HepG2 (cell line): ENCODE measurements around the gene BCAS2. TPM values are rescaled to one million over a fixed set of nuclear protein-coding genes. Genes with fewer than 3 reads are reported as not detected.
A peak's percentile ranks its signal among the peaks of the same experiment; 100 is the strongest.

Experiments
- BCLAF1 ChIP-seq: fragments of 450-650 bp; IDR thresholded peaks from 2 replicates; pipeline ENCODE4 v1.6.1; 2017; ENCODE audit warnings: mild to moderate bottlenecking
- ETV6 ChIP-seq: sonication (generic); formaldehyde crosslinking; conservative IDR thresholded peaks from 2 replicates; pipeline ENCODE4 v1.4.0; 2020; ENCODE audit warnings: missing genetic modification reagents
- GPN1 ChIP-seq: sonication (generic); formaldehyde crosslinking; IDR thresholded peaks from 2 replicates; pipeline ENCODE4 v1.5.1; 2020; ENCODE audit warnings: missing genetic modification reagents, borderline replicate concordance
- HNF4A ChIP-seq: sonication (generic); formaldehyde crosslinking; IDR thresholded peaks from 2 replicates; pipeline ENCODE4 v1.4.0; 2020; ENCODE audit warnings: missing genetic modification reagents
- HOXA3 ChIP-seq: sonication (generic); formaldehyde crosslinking; IDR thresholded peaks from 2 replicates; pipeline ENCODE4 v1.5.0; 2020; ENCODE audit warnings: missing genetic modification reagents
- KAT8 ChIP-seq: IDR thresholded peaks from 2 replicates; pipeline ENCODE4 v1.6.1; 2016; ENCODE audit warnings: missing genetic modification reagents, missing compliant biosample characterization
- KDM5B ChIP-seq: sonication (generic); formaldehyde crosslinking; IDR thresholded peaks from 2 replicates; pipeline ENCODE4 v1.4.0; 2020; ENCODE audit warnings: missing genetic modification reagents, mild to moderate bottlenecking, borderline replicate concordance
- MYPOP ChIP-seq: sonication (generic); formaldehyde crosslinking; IDR thresholded peaks from 2 replicates; pipeline ENCODE4 v1.8.1; 2023; ENCODE audit warnings: mild to moderate bottlenecking, moderate library complexity, missing genetic modification reagents
- ZFAT ChIP-seq: sonication (generic); formaldehyde crosslinking; conservative IDR thresholded peaks from 2 replicates; pipeline ENCODE4 v1.8.1; 2023; ENCODE audit warnings: missing genetic modification reagents, inconsistent platforms
- ZNF274 ChIP-seq: sonication (generic); formaldehyde crosslinking; IDR thresholded peaks from 2 replicates; pipeline ENCODE4 v1.5.1; 2020; ENCODE audit warnings: mild to moderate bottlenecking, missing genetic modification reagents
- ZNF33A ChIP-seq: sonication (generic); formaldehyde crosslinking; IDR thresholded peaks from 2 replicates; pipeline ENCODE4 v1.5.1; 2020; ENCODE audit warnings: missing genetic modification reagents, mild to moderate bottlenecking, moderate library complexity, borderline replicate concordance
- ZNF512B ChIP-seq: sonication (generic); formaldehyde crosslinking; IDR thresholded peaks from 2 replicates; pipeline ENCODE4 v1.5.1; 2020; ENCODE audit warnings: missing genetic modification reagents, mild to moderate bottlenecking, borderline replicate concordance
- ZNF549 ChIP-seq: sonication (generic); formaldehyde crosslinking; IDR thresholded peaks from 2 replicates; pipeline ENCODE4 v1.5.0; 2020; ENCODE audit warnings: missing genetic modification reagents
- ZSCAN25 ChIP-seq: sonication (generic); formaldehyde crosslinking; IDR thresholded peaks from 2 replicates; pipeline ENCODE4 v1.8.0; 2022; ENCODE audit warnings: mild to moderate bottlenecking, missing genetic modification reagents
- polyA plus RNA-seq, 8 experiments: library from polyadenylated mRNA; depleted of rRNA in 3 of 8; stranded (reverse) in 7 of 8; unstranded in 1 of 8; fragments of >200 nt; fragmentation: Illumina TruSeq in 4 of 8; extraction: Trizol in 4 of 8; gene quantifications; 2 replicates each; pipeline versions ENCODE4 v1.2.1 to v1.2.3, GENCODE V29; 2011 to 2016; ENCODE audit warnings: low read depth in 4 of 8, missing spikeins in 1 of 8, mixed read lengths in 1 of 8; ENCODE audit not compliant: insufficient read depth in 1 of 8
- total RNA-seq, 5 experiments: library from RNA; depleted of rRNA; stranded (reverse); fragments of >200 nt; fragmentation: Illumina TruSeq; extraction: Trizol; gene quantifications; 2 replicates each; pipeline ENCODE4 v1.2.3, GENCODE V29; 2016; ENCODE audit warnings: low read depth in 1 of 5
- TF ChIP-seq, protein P1 (sequence below): sonication (generic); formaldehyde crosslinking; IDR thresholded peaks from 2 replicates; pipeline ENCODE4 v1.5.0; 2020; ENCODE audit warnings: missing genetic modification reagents, mild to moderate bottlenecking, borderline replicate concordance
- TF ChIP-seq, protein P2 (sequence below): sonication (generic); formaldehyde crosslinking; IDR thresholded peaks from 2 replicates; pipeline ENCODE4 v1.4.0; 2020; ENCODE audit warnings: mild to moderate bottlenecking, missing genetic modification reagents

BCAS2 gene
- total and polyA plus RNA-seq, 2 of the 13 experiments (the other 11 are each of a cell fraction or from before 2014, with no cell fraction given), result 18.0 to 47.4 TPM

DNA sequence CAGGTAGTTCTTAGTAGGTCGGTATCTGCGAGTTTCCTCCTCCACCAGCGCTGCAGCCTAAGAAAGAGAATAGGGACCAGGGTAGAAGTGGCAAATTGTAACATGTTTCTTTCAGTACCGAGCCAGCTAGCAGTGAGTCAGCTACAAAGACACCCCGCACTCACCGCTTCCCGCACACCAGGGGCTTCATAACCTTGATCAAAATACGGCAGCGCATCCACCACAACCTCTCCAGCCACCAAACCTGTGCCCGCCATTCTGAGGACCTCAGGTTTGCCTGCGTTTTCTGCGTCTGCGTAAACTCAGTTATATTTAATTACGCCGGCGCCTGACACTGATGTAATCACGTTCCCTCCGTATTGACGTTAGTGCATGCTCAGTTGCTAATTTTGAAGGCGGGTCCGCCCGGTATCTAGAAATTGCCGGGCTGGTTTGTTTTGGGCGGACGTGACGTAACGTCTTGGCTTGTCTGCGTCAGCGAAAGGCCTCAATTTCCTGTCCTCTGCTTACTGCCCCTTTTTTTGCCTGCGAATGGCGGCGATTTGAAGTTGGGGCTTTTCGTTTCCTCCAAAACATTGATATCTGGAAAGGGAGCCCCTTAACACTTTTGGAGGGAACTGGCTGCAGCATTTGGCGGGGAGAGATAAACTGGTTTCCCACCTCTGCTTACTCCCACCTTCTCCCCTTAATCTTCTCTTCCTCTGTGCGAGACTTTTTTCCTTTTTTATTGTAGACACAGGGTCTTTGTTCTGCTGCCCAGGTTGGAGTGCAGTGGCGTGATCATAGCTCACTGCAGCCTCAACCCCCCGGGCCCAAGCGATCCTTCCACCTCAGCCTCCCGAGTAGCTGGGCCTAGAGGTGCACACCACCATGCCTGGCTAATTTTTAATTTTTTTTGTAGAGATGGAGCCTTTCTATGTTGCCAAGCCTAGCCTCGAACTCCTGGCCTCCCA lies at the start of gene BCAS2 (continued):
- TF ChIP-seq BCLAF1 (no peak), HOXA3 (CRISPR knock-in tag) (peak; percentile 98), ZNF549 (no peak), ETV6 (no peak), MYPOP (CRISPR knock-in tag) (0 out of 2 replicates have a peak, but pooled peaks have one; percentile 43), GPN1 (CRISPR knock-in tag) (no peak), KAT8 (peak; percentile 97), ZNF512B (CRISPR knock-in tag) (no peak), ZFAT (CRISPR knock-in tag) (no peak), ZNF274 (no peak), ZNF33A (CRISPR knock-in tag) (no peak), ZSCAN25 (CRISPR knock-in tag) (no peak), HNF4A (CRISPR knock-in tag) (no peak), KDM5B (CRISPR knock-in tag) (no peak; the same call in 1 of the 2 replicates)
- TF ChIP-seq, protein P1, sequence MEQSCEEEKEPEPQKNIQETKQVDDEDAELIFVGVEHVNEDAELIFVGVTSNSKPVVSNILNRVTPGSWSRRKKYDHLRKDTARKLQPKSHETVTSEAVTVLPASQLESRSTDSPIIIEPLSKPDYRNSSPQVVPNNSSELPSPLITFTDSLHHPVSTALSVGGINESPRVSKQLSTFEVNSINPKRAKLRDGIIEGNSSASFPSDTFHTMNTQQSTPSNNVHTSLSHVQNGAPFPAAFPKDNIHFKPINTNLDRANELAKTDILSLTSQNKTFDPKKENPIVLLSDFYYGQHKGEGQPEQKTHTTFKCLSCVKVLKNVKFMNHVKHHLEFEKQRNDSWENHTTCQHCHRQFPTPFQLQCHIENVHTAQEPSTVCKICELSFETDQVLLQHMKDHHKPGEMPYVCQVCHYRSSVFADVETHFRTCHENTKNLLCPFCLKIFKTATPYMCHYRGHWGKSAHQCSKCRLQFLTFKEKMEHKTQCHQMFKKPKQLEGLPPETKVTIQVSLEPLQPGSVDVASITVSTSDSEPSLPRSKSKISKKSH, result no peak
- TF ChIP-seq, protein P2, sequence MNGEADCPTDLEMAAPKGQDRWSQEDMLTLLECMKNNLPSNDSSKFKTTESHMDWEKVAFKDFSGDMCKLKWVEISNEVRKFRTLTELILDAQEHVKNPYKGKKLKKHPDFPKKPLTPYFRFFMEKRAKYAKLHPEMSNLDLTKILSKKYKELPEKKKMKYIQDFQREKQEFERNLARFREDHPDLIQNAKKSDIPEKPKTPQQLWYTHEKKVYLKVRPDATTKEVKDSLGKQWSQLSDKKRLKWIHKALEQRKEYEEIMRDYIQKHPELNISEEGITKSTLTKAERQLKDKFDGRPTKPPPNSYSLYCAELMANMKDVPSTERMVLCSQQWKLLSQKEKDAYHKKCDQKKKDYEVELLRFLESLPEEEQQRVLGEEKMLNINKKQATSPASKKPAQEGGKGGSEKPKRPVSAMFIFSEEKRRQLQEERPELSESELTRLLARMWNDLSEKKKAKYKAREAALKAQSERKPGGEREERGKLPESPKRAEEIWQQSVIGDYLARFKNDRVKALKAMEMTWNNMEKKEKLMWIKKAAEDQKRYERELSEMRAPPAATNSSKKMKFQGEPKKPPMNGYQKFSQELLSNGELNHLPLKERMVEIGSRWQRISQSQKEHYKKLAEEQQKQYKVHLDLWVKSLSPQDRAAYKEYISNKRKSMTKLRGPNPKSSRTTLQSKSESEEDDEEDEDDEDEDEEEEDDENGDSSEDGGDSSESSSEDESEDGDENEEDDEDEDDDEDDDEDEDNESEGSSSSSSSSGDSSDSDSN, result no peak
